Measurements from ENCODE around the gene TMCO4. TPM values are rescaled to one million over a fixed set of nuclear protein-coding genes. Genes with fewer than 3 reads are reported as not detected.
A peak's percentile ranks its signal among the peaks of the same experiment; 100 is the strongest.
"Not testable (repeated sequence)": the region's sequence is repeated elsewhere in the genome, so short reads cannot be mapped to it uniquely, and the experiment has no call there.

TMCO4 gene
- total RNA-seq, 2 experiments from 2014 or later = 13.3 to 15.9 TPM

DNA sequence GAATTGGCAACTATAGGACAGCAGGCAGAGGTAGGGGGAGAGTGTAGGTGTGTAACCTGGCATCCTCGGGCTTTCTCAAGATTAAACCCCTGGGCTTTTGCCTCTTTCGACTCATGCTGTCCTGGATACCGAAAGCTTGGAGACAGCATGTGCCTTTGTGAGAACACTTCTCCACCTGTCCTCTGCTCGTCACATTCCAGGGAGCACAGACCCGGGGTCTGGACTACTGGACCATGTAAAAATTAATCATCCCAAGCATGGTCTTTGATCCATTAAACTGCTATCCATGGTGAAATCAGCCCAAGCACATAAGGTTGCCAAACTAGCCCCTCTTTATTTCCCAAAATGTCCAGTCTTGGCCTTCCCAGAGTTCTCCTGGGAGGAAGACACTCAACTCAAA is 24.3 kb upstream of the TMCO4 start:
- no peak overlapping the region for H3K4me3 Mint-ChIP-seq
- peaks cover 3% of the 10 kb centered on the region for H3K36me3 Mint-ChIP-seq (ENCODE audit: low read depth)
- no peak for DNase-seq
- H3K4me1 Mint-ChIP-seq = peaks cover 5% of the 10 kb centered on the region
- peaks cover 3% of the 10 kb centered on the region for H3K9me3 Mint-ChIP-seq
- H3K27ac Mint-ChIP-seq = no peak overlapping the region
- H3K27me3 Mint-ChIP-seq = peaks cover 18% of the 10 kb centered on the region
- ChIA-PET CTCF (interaction anchor here (0.7 kb wide), 1 partner anchor 483 kb away, joined by 4 read pairs; no protein-coding TSS in a partner anchor), POLR2A (no interaction called here)

DNA sequence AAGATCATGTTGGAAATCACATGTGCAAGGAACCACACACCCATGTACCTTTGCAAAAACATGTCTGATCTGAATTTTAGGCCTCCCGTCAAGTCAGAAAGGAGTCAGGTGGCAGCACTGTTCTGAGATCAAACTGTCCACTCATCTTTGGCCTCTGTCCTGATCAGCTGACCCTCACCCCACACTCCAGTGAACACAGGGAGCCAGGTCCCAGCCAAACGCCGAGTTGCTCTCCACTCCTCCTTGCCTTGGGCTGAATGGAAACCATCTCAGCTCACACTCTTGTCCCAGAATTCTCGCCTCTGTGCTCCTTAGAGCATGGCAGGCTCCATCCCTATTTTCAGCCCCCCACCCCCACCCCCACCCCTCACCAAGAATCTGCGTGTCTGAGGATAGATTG is 20.0 kb upstream of the TMCO4 start:
- H3K4me3 Mint-ChIP-seq = no peak overlapping the region
- peaks cover 6% of the 10 kb centered on the region for H3K27me3 Mint-ChIP-seq
- H3K9me3 Mint-ChIP-seq = peaks cover 3% of the 10 kb centered on the region
- peaks cover 4% of the 10 kb centered on the region for H3K4me1 Mint-ChIP-seq
- ChIA-PET CTCF (no interaction called here), POLR2A (no interaction called here)
- no peak for DNase-seq
- H3K27ac Mint-ChIP-seq = no peak overlapping the region
- no peaks in the 10 kb centered on the region for H3K36me3 Mint-ChIP-seq (ENCODE audit: low read depth)

DNA sequence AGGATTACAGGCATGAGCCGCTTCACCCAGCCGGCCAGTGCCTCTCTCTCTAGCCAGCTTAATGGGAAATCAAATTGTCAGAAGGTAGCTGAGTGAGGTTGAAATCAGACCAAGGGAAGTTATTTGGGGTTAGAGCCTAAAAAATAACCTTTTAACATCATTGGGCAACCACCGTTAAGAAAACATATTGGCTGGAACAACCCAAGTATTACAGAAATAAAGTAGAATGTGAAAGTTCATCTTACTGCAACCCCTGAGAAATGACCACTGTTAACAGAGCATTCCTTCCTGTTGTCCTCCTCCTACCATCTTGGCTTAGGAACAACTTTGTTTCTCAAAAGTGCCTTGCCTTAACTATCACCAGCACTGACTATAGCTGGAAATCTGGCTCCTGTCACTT is 18.6 kb upstream of the TMCO4 start:
- no peak overlapping the region for H3K4me3 Mint-ChIP-seq
- DNase-seq = no peak
- H3K4me1 Mint-ChIP-seq = no peaks in the 10 kb centered on the region
- H3K27ac Mint-ChIP-seq = no peak overlapping the region
- H3K36me3 Mint-ChIP-seq (ENCODE audit: low read depth) = no peaks in the 10 kb centered on the region
- H3K27me3 Mint-ChIP-seq = peaks cover 6% of the 10 kb centered on the region
- ChIA-PET POLR2A (no interaction called here), CTCF (no interaction called here)
- peaks cover 3% of the 10 kb centered on the region for H3K9me3 Mint-ChIP-seq

DNA sequence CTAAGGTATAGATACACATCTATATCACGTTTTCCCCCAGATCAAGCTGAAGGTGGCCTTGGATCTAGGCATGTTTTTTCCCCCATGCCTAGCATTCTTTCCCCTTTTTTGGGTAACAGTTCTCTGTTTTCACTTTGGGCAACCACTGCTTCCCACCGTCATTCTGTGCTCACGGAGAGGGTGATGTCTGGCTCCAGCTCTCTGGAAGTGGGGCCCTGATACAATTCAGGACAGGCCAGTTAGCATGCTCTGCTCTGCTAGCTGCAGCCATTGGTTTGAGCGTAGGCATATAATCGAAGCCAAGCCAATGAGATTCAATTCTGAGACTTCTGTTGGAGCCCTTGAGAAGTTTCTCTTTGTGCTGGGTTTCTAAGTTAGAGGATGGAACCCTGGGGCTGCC is 17.4 kb upstream of the TMCO4 start:
- Mint-ChIP-seq H3K36me3 (ENCODE audit: low read depth) (no peaks in the 10 kb centered on the region), H3K4me1 (no peaks in the 10 kb centered on the region), H3K4me3 (no peak overlapping the region), H3K27ac (no peak overlapping the region), H3K27me3 (peaks cover 6% of the 10 kb centered on the region), H3K9me3 (no peaks in the 10 kb centered on the region)
- ChIA-PET CTCF (no interaction called here), POLR2A (no interaction called here)
- no peak for DNase-seq

DNA sequence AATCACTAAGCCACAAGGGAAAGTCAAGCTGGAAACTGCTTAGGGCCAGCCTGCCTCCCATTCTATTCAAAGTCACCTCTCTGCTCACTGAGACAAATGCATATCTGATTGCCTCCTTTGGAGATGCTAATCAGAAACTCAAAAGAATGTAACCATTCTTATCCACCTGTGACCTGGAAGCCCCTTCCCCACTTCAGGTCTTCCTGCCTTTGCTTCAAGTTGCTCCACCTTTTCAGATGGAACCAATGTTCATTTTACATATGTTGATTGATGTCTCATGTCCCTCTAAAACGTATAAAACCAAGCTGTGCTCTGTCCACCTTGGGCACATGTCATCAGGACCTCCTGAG is 17.0 kb upstream of the TMCO4 start:
- H3K4me3 Mint-ChIP-seq; DNase-seq; H3K4me1 Mint-ChIP-seq; H3K36me3 Mint-ChIP-seq (ENCODE audit: low read depth); H3K27ac Mint-ChIP-seq; CTCF ChIA-PET; POLR2A ChIA-PET; H3K9me3 Mint-ChIP-seq; H3K27me3 Mint-ChIP-seq: not testable (repeated sequence)

DNA sequence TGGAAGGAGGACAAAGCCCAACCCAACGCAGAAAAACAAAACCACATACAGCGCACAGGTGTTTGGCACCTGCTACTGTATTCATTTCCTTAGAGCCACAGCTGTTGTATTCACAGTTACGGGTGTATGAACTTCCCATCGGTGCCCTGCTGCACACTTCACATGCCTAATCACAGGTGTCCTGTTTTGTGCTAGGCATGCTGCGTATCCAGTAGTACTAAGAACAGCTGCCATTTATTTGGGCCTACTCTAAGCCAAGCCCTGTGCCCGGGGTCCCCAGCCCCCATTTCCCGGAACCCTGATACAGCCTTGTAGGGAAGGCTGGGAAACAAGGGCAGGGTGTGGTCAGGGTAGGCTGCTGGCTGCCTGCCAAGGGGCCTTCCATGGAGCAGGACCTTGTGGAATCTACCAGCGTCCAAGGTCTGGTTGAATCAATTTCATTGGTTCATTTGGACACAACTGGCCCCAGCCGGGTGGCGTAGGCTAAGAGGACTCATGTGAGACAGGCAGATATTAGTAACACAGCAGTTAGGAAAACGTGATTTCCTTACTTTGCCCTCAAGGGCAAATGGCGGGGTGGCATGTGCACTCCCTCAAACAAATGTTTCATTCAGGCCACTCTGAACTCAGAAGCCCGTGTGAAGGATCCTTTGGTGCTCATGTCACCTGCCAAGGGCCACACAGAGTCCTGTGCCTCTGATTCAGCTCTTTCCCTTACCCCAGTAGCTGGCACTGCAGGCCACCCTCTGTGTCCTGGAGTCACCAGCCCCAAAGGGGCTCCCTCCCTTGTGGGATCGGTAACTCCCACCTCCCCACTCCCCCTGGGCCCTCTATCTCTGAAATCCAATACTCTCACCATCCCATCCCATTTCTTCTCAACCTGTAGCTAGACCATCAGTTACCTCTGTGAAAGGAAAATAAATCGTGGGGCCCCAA is 16.4 kb upstream of the TMCO4 start:
- Mint-ChIP-seq H3K4me3 (no peak overlapping the region), H3K27me3 (peaks cover 2% of the 10 kb centered on the region), H3K36me3 (ENCODE audit: low read depth) (no peaks in the 10 kb centered on the region), H3K27ac (no peak overlapping the region), H3K9me3 (no peaks in the 10 kb centered on the region), H3K4me1 (no peaks in the 10 kb centered on the region)
- ChIA-PET CTCF (no interaction called here), POLR2A (no interaction called here)
- DNase-seq = no peak

DNA sequence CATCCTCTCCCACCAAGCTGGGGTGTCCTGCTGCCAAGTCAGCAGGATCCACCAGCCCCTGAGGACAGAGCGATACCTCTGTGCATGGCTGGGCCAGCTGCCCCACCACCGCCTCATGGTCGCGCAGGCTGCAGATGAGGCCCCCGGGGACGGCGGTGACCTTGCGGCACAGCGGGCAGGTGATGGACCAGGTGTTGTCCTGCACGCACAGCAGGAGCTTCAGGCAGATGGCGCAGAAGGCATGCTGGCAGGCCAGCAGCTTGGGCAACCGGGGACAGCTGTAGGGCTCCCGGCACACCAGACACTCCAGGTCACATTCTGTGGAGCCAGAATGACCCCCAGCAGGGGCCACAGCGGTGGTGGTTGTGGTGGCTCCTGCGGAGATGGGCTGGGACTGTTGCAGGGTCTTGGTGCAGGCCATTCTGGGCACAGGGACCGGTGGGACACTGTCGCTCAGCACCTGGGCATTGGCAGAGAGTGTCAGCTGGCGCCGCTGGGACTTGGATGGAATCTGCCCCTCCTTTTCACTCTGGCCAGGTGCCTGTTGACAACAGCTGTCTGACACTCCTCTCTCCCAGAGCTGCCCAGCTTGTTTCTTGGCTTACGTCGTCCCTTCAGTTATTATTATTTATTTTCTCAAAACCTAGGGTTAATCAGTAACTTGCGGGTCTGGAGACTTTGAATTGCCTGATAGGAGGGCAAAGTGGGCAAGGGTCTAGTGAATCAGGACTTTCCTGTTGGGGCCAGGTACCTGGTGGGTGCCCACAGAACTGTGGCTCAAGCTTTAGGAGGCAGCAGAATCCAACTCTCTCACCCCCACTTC is 15.2 kb upstream of the TMCO4 start, which contains the start of gene RNF186:
Gene RNF186, minus strand, starts transcription at position 603 of the 823 bp plus-strand sequence. Its CDS starts 182 bp downstream, at position 421.
- Mint-ChIP-seq H3K4me3 (no peak within 1 kb of the TSS), H3K4me1 (no peaks in the 10 kb centered on the region), H3K27ac (no peak within 1 kb of the TSS), H3K9me3 (no peaks in the 10 kb centered on the region), H3K27me3 (peaks cover 2% of the 10 kb centered on the region), H3K36me3 (ENCODE audit: low read depth) (no peaks in the 10 kb centered on the region)
- DNase-seq = no peak
- ChIA-PET CTCF (no interaction called here), POLR2A (no interaction called here)

DNA sequence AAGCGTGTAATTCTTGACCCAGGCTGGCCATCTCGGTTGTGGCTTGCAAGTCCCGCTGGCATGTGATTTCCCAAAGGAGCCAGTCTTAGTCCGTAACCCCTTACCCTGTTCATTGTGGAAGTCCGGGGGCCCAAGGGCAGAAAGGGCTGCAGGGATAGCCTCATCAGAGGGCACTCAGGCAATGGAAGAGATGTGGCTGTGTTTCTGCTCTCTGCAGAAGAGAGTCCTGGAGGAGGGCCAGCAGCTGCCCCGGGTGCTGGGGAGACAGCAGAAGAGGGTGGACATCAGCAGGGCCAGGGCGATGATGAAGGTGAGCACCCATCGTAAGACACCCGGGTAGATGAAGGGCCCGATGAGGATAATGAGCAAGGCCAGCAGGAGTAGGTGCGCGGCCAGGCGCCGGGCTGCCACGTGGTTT is 14.5 kb upstream of the TMCO4 start:
- Mint-ChIP-seq H3K4me1 (no peaks in the 10 kb centered on the region), H3K4me3 (no peak overlapping the region), H3K9me3 (no peaks in the 10 kb centered on the region), H3K27ac (no peak overlapping the region), H3K36me3 (ENCODE audit: low read depth) (no peaks in the 10 kb centered on the region), H3K27me3 (peaks cover 2% of the 10 kb centered on the region)
- ChIA-PET POLR2A (no interaction called here), CTCF (interaction anchor here (1.4 kb wide), 1 partner anchor 13 kb away, joined by 3 read pairs; no protein-coding TSS in a partner anchor)
- no peak for DNase-seq

DNA sequence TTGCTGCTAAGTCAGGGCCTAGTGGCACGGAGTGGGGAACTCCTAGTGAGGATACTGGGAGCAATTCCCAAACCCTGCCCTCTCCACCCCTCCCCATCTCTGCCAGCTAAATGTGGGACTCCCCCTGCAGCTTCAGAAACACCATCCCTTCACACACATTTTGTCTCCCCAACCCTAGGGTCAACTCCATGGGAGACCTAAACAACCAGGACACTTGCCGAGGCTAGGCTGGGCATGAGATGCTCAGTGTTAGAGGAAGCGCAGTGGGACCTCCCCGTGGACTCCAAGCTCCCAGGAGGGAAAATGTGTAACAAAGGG is 13.9 kb upstream of the TMCO4 start:
- DNase-seq = no peak
- Mint-ChIP-seq H3K9me3 (no peaks in the 10 kb centered on the region), H3K36me3 (ENCODE audit: low read depth) (no peaks in the 10 kb centered on the region), H3K4me3 (no peak overlapping the region), H3K27ac (no peak overlapping the region), H3K27me3 (peaks cover 2% of the 10 kb centered on the region), H3K4me1 (no peaks in the 10 kb centered on the region)
- POLR2A ChIA-PET = no interaction called here
- CTCF ChIA-PET = interaction anchor here (1.4 kb wide), 1 partner anchor 12 kb away, joined by 3 read pairs; no protein-coding TSS in a partner anchor

DNA sequence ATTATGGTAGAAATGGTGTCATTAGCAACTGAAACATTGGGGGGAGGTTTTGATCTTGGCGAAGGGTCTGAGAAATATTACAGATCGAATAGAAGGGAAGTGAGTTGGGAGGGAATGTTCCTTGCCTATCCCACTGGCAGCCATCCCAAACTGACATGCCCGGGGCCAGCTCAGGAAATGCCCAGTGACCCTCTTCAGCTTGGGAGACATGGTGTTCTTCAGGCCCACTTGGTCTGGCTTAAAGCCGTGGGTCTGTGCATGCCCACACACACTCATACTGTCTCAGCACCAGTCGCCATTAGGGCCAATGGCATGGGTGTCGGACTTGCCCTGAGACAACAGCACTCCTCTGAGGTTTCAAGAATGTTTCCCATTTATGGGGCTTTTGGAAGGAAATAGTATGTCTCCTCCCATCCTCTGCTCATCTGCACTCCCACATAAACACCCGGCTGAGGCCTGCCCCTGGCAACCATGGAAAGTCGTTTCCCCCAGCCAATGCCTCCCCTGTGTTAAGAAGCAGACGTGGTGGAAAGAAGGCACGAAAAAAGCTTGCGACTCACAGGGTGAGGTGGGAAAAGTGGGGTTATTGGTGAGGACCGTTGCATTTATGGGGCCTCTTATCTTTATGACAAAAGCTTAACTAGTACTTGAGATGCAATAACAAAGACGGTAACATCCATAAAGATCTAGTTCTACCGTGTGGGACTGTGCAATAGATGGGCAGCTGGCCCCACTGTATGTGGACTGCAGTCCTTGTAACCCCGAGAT is 13.3 kb upstream of the TMCO4 start:
- H3K4me1 Mint-ChIP-seq = no peaks in the 10 kb centered on the region
- no peak overlapping the region for H3K27ac Mint-ChIP-seq
- peaks cover 2% of the 10 kb centered on the region for H3K27me3 Mint-ChIP-seq
- H3K4me3 Mint-ChIP-seq = no peak overlapping the region
- DNase-seq = no peak
- H3K36me3 Mint-ChIP-seq (ENCODE audit: low read depth) = no peaks in the 10 kb centered on the region
- ChIA-PET CTCF (interaction anchor here (1.0 to 1.4 kb wide), 2 partner anchors 12 to 150 kb away, joined by 3 read pairs; no protein-coding TSS in a partner anchor), POLR2A (no interaction called here)
- no peaks in the 10 kb centered on the region for H3K9me3 Mint-ChIP-seq

DNA sequence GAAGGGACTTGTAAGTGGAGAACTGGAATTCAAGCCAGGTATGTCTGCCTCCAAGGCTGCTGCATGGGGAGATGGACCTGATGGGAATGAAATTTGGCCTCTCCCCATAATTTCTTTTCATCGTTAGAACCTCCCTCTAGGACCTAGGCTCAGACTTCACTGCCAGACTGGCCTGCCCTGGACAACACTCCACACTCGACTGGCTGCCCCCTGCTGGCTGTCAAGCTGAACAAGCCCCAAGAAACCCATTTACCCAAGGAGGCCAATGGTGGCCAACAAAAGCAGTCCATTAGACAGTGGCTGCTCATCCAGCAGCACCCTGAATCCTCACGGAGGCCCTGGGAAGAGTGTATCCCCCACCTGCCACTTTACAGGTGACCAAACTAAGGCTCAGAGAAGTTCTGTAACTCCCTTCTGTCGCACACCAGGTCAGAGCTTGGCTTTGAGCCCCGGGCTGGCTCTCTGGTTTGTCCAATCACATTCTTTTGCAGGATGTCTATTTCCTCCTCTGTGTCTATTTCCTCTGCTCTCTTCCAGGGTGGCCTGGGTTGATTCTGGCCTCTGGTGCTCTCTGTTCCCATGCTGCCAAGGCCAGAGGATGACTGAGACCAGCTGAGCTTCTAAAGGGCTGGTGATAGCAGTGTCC is 11.6 kb upstream of the TMCO4 start:
- ChIA-PET POLR2A (no interaction called here), CTCF (interaction anchor here (0.6 to 1.3 kb wide), 4 partner anchors 12 to 786 kb away, joined by 3 to 4 read pairs (median 4); partner anchors contain the start of gene OTUD3)
- H3K4me1 Mint-ChIP-seq = no peaks in the 10 kb centered on the region
- no peaks in the 10 kb centered on the region for H3K36me3 Mint-ChIP-seq (ENCODE audit: low read depth)
- no peak overlapping the region for H3K27ac Mint-ChIP-seq
- no peak overlapping the region for H3K4me3 Mint-ChIP-seq
- peaks cover 4% of the 10 kb centered on the region for H3K27me3 Mint-ChIP-seq
- H3K9me3 Mint-ChIP-seq = no peaks in the 10 kb centered on the region
- peak; percentile 58 for DNase-seq

DNA sequence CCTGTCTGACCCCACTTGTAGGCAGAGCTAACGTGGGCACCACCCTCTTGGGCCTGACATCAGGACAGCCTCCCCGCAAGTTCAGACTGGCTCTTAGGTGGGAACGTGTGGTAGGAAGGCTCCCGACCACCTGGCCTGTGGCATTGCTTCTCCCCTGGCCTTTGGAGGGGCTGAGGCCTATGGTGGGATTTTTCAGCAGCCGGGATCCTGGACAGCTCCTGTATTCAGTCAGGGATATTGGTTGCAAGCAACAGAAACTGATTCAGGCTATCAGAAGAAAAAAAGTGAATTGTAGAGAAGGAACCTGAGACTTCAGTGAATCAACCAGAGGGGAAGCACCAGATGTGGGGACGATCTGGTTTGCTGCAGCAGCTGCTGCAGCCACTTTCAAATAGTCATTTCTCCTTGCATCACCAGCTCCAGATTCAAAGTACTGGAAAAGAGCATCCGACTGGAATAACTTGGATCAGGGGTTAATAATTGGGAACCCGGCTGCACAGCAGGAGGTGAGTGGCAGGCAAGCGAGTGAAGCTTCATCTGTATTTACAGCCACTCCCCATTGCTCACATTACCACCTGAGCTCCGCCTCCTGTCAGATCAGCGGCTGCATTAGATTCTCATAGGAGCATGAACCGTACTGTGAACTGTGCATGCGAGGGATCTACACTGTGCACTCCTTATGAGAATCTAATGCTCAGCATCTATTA is 9.5 kb upstream of the TMCO4 start:
- CTCF ChIA-PET = interaction anchor here (1.5 to 2.1 kb wide), 2 partner anchors 73 to 148 kb away, joined by 3 to 6 read pairs; partner anchors contain the start of gene OTUD3
- Mint-ChIP-seq H3K27ac (no peak overlapping the region), H3K27me3 (peaks cover 2% of the 10 kb centered on the region), H3K4me3 (no peak overlapping the region), H3K36me3 (ENCODE audit: low read depth) (no peaks in the 10 kb centered on the region), H3K9me3 (no peaks in the 10 kb centered on the region), H3K4me1 (no peaks in the 10 kb centered on the region)
- DNase-seq = no peak
- POLR2A ChIA-PET = no interaction called here

Data from activated CD4-positive, alpha-beta T cell treated with anti-CD3 and anti-CD28 coated beads, Interleukin-2, amount 10 ng/mL, durations not matched to agents 7 days and 5 days (primary cell).